ENCODE results near the gene SPTBN1.

- TF ChIP-seq EZH2 (IDR thresholded peaks at IDR 0.05; ENCODE audit: low read length, unreplicated experiment) = no peak
- no peak for TF ChIP-seq CTCF (conservative IDR thresholded peaks at IDR 0.05; ENCODE audit: low read depth, low read length)
- no peak for TF ChIP-seq EZH2phosphoT487 (IDR thresholded peaks at IDR 0.05; ENCODE audit: borderline replicate concordance, low read length)
Observed at GRCh38 chr2:54512663-54513362, 56.7 kb downstream of the SPTBN1 start.

Data from PC-3 (cell line).